ENCODE results near the gene CCDC69.

The CCDC69 gene

GRCh38 chr5:151168602-151169344, 55.1 kb downstream of the CCDC69 start:
- in situ Hi-C loops (cut with MboI; ENCODE audit: low sequenced_read_pairs), result no loop called here

DNA sequence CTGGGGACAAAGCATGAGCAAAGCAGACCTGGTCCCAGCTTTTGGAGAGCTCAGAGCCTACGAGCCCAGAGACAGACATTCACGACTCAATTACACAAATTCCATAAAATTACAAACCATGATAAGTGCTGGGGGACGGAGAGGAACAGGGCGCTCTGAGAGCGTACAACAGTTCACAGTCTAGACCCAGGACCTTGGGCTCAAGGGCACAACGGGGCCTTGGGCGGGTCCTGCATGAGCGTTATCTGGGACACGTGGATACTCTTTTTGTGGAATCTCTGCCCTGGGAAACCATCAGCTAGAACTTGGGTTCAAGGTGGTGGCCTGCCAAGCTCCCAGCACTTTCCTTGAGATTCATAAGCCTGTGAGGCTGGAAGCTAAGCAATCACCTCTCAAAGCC, 56.9 kb downstream of the CCDC69 start:
- in situ Hi-C loops (cut with MboI; ENCODE audit: low sequenced_read_pairs), result no loop called here

DNA sequence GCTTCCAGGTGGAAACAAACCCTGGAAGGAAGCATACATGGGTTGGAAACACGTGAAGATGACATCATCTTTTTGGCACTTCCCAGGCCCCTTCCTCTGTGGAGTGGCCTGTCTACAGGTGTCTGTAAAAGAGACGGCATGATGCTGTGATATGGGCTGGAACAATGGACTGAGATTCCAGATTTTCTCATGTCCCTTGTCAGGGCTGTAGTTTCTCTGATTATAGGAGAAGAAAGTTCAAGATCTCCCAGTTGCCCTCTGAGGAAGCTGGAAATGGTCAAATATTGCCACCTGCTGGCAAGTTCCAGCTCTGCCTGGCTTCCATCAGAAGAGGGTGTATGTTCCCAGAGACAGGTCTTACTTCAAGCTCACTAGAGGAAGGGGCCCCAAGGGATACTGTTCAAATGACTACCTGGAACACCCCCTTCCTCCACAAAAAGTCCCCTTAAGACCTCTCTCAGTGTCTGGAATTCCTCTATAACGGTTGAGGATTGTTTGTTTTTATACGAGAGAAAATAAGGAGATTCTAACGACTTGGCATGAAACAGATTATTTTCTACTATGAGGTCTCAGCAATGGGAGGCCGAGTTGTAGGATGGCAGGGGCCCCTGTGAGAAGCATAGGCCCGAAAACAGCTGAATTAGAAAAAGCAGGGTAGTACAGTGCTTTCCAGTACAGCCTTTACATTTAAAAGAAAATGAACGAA, 59.1 kb downstream of the CCDC69 start:
- in situ Hi-C loops (cut with MboI; ENCODE audit: low sequenced_read_pairs), result no loop called here

DNA sequence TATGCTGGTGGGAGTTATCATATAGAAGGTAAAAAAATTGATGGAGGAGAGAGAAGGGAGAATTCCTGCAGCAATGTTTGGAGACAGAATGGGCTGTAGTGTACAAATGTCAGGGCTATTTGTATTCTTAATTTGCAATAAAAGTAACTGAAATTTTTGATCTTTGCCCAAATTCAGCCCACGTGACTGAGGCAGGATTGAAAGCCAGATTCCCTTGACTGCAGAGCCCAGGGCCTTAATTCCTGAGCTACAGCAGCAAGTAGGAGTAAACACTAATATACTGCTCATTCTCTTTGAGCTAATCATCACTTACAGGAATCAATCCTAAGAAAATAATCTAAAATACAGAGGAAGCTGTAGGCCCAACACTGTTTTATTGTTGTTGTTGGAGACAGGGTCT, 61.1 kb downstream of the CCDC69 start:
- in situ Hi-C loops (cut with MboI; ENCODE audit: low sequenced_read_pairs), result no loop called here

- in situ Hi-C loops (cut with MboI; ENCODE audit: low sequenced_read_pairs), result no loop called here
These were observed 64.1 kb downstream of the CCDC69 start for GRCh38 chr5:151159649-151160373.

GRCh38 chr5:151158287-151158661, 65.6 kb downstream of the CCDC69 start:
- in situ Hi-C loops (cut with MboI; ENCODE audit: low sequenced_read_pairs), result no loop called here

DNA sequence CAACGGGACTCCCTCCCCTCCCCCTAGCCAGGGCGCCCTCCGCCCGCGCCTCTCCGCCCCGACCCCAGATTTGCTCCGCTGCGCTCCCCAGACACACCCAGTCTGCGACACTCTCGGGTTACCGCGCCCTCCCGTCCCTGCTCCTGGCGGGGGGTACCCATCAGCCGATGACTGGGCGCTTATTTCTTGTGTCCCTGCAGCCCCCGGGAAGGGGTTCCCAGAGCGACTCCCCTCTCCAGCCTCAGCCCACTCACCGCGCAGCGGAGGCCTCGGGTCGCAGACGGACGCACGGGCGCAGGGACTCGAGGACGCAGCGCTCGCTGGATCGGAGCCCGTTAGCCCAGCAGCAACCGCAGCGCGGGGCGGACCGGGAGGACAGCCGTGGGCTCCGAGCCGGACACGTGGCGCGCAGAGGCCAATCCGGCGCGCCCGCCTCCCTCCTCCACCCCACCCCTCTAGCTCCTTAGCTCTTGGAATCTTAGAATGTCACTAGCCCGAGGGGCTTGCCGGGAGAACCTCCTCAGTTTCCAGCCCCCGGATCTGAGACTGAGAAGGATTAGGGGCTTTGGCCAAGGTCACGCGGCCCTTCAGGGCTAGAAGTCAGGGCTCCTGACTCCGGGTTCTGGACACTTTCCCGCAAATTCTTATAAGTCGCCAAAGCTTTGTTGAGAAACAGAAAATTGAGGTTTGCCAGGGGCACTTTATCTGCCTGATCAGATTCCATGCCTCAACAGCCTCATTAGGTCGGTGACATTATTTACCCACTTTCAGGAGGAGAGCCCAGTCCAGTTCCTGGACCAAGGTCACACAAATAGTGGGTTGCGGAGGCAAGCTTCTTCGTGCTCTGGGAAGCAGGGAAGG, 66.2 kb downstream of the CCDC69 start, which contains the start of gene ANXA6:
Gene ANXA6 (minus strand): TSS at position 354 of the 861 bp plus-strand sequence. CDS start 9,878 bp downstream, outside the sequence.
- in situ Hi-C loops (cut with MboI; ENCODE audit: low sequenced_read_pairs), result no loop called here

- in situ Hi-C loops (cut with MboI; ENCODE audit: low sequenced_read_pairs), result no loop called here
These were observed 67.1 kb downstream of the CCDC69 start for GRCh38 chr5:151156507-151157420.

DNA sequence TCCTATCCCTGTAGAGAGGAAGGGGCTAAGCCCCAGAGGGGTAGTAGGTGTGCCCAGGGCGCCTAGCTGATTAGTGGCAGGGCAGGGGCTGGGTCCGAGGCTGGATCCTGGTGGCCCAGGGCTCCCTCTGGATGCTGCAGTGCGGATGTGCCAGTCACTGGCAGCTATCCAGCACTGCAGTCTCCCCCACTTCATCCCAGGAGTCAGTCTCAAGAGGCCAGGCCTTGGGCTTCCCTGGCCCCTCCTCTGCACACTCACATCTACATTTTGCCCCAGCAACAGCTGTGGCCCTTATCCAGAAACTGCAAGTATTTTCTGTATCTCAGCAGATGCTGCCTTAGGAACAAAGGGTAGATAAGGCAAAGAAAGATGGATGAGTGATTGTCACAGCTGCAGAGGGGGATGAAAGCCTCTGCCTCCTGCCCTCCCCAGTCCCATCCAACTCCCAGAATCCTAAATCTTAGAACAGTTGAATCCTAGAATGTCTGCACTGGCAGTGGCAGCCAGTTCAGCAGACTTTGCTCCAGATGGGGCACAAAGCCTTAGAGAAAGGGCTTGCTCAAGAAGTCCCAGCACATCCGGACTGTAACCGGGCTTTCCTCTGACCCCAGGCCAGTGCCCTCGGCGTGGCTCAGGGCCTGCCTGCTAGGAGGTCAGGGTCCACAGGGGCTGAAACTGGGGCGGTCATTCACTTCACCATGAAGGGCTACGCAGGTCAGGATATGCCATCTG, 68.0 kb downstream of the CCDC69 start:
- in situ Hi-C loops (cut with MboI; ENCODE audit: low sequenced_read_pairs), result no loop called here

DNA sequence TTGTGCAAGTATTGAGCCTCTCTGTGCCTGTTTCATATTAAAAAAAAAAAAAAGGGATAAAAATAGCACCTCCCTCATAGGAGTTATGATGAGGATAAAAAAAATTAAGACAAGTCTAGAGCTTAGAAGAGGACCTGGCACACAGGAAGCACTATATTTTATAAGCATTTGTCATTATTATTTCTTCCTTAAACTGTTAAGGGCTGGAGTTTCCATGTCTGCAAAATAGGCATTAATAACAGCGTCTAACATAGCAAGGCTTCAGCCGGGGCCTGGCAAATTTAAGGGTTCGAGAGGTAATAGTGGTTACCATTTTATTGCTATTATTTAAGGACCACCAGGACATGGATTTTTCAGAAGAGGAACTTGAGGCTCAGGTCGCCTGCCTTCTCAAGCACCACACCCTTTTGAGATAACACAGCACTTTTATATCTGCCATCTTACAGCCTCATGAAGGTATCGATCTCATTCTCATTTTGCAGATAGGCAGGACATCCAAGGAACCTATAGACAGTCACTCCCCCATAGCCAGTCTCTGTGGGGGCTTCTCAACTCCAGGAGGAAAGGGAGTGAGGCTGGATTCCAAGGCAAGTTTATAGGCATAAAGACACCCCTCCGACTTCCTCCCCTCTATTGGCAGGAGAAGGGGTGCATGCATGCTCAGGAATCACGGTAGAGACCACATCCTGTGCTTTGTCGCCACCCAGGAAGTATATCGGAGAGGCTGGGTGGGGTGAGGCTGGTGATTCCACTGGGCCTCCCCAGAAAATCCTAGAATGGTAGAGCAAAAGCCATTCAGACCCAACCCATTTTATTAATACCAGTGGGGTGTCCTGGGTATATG, 68.7 kb downstream of the CCDC69 start:
- in situ Hi-C loops (cut with MboI; ENCODE audit: low sequenced_read_pairs), result no loop called here

GRCh38 chr5:151153766-151154272, 70.1 kb downstream of the CCDC69 start:
- in situ Hi-C loops (cut with MboI; ENCODE audit: low sequenced_read_pairs), result no loop called here

DNA sequence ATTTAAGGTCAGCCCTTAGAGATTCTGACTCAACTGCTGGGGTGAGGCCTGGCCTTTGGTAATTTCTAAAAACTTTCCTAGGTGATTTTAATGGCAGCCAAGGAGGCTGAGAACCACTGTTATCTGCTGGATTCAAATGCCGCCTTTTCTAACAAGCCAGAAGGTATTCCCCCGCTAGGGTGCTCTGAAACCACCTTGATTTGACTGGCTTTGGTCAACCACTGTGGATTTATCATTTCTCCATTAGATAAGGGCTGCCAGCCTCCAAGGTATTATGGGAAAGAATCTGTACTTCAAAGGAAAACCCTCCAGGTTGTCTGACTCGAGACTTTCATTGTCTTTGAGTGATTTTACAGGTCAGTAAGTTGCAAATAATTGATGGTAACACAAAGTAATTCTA, 70.6 kb downstream of the CCDC69 start:
- in situ Hi-C loops (cut with MboI; ENCODE audit: low sequenced_read_pairs), result no loop called here

DNA sequence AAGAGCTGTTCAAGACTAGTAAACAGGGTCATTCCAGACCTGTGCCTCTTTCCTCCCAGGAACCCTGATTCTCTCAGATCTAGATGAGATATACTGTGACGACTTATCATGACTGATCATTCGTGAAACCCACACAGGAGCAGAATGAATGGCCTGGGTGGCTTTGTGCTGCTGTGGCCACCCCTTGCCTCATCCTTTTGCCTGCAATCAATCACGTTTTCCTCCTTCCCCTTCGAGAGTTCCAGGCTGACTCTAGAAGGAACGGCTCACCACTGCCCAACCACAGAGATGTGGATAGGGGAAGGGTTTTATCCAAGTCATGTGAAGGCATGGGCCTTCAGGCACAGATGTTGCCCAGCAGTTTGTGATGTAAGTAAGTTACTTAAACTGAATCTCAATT, 72.1 kb downstream of the CCDC69 start:
- in situ Hi-C loops (cut with MboI; ENCODE audit: low sequenced_read_pairs), result no loop called here

GRCh38 chr5:151151263-151151660, 72.6 kb downstream of the CCDC69 start:
- in situ Hi-C loops (cut with MboI; ENCODE audit: low sequenced_read_pairs), result no loop called here

- in situ Hi-C loops (cut with MboI; ENCODE audit: low sequenced_read_pairs), result no loop called here
These were observed 73.2 kb downstream of the CCDC69 start for GRCh38 chr5:151150471-151151262.

GRCh38 chr5:151148583-151148982, 75.3 kb downstream of the CCDC69 start:
- in situ Hi-C loops (cut with MboI; ENCODE audit: low sequenced_read_pairs), result no loop called here

DNA sequence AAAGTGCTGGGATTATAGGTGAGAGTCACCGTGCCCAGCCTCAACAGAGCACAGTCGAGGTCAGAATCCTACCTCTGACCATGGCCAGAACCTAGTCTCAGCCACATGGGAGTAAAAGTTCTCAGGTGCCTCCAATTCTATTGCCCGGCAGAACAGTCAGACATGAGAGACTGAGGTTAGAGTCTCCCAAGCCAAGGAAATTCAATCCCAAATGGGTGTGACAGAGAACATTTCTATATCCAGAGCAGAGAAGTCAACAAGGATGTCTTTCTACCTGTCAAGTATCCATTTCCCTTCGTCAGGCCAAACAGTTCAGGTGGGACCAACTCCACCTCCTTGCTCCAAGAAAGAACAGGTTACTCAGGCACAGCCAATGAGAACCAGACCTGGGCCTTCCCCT, 76.9 kb downstream of the CCDC69 start:
- in situ Hi-C loops (cut with MboI; ENCODE audit: low sequenced_read_pairs), result no loop called here

All from HL-60/S4 treated with phorbol 12-myristate 13-acetate at 8.2 ng/mL for 4 days and 3 days (cell line).